Measurements from ENCODE around the gene ARRB1.

ARRB1 gene

DNA sequence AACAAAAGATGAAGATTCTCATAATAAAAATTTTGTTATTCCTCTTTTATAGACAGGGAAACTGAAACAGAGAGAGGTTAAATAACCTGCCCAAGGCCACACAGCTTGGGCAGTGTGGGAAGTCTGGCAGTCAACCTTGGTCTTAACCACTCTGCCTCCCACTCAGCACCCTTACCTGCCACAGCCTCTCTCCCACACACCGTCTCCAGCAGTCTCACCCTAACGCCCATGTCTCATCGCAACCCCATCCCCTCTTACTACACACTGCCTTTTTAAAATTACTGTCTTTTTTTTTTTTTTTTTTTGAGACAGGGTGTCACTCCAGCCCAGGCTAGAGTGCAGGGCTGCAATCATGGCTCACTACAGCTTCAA lies 25.0 kb downstream of the ARRB1 start:
- H3K9ac ChIP-seq (ENCODE audit: low read depth, low read length), result no peak overlapping the region
- H3K4me1 ChIP-seq (ENCODE audit: control insufficient read depth, insufficient read depth, low read length), result peaks cover 11% of the 10 kb centered on the region

DNA sequence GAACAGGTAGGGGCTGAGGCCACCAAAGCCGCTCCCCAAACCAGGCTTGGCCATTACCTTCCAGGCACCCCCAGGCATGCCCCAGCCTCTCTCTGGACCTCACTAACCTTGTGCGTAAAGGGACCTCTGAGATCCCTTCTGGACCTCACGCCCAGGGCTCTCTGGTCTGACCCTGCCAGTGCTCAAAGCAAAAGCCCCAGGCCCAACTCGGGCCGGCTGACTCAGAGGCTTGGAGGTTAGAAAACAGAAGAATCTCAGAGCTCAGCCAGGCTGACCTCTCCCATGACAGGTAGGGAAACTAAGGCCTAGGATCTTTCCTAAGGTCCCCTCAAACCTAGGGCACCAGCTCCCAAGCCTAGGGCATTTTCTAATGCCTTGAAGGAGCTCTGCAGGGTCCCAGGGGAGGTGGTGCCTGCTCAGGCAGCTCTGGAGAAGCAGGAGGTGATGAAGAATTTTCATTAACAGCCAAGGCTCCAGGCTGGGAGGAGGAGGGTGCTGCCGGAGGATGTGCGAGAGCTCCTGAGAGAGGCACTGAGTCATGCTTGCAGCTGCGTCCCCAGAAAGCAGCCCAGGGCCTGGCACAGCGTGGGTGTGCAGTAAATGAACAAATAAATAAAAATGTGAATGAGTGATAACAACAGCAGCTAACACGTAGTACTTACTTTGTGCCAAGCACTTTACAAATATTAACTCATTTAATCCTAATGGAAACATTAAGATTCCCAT lies 25.6 kb downstream of the ARRB1 start:
- Histone ChIP-seq H3K4me3 (ENCODE audit: low read depth, low read length) (no peak overlapping the region), H3K4me1 (ENCODE audit: control insufficient read depth, insufficient read depth, low read length) (peaks cover 11% of the 10 kb centered on the region), H3K9ac (ENCODE audit: low read depth, low read length) (no peak overlapping the region), H3K9me3 (ENCODE audit: control insufficient read depth, insufficient read depth, low read length) (no peaks in the 10 kb centered on the region), H3K36me3 (ENCODE audit: control insufficient read depth, insufficient read depth, low read length) (no peaks in the 10 kb centered on the region), H3K27me3 (ENCODE audit: control insufficient read depth, insufficient read depth, low read length) (no peaks in the 10 kb centered on the region)

More for the DNA sequence above, 25.0 kb downstream of the ARRB1 start:
- Histone ChIP-seq H3K27me3 (ENCODE audit: control insufficient read depth, insufficient read depth, low read length) (no peaks in the 10 kb centered on the region), H3K9me3 (ENCODE audit: control insufficient read depth, insufficient read depth, low read length) (no peaks in the 10 kb centered on the region), H3K4me3 (ENCODE audit: low read depth, low read length) (no peak overlapping the region), H3K36me3 (ENCODE audit: control insufficient read depth, insufficient read depth, low read length) (no peaks in the 10 kb centered on the region)

DNA sequence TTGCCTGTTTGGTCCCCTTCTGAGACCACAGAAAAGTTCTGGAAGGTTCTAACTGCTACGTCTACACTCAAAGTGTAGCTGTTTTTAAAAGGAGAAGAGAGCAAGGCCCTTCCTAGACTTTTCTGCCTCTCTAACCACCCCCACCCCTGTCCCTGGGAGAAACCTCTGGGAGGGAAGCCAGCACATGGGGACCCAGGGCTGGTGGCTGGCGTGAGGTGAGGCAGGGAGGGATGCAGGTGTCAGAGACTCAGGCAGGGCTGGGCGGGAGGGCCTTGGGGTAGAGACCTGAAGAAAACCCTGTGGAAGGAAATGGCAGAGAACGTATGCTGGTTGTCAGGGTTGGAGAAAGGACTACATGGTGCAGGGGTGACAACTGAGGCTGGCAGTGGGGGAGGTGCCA lies 26.7 kb downstream of the ARRB1 start:
- H3K9me3 ChIP-seq (ENCODE audit: control insufficient read depth, insufficient read depth, low read length), result no peaks in the 10 kb centered on the region
- H3K4me1 ChIP-seq (ENCODE audit: control insufficient read depth, insufficient read depth, low read length), result peaks cover 5% of the 10 kb centered on the region
- no peak overlapping the region for H3K4me3 ChIP-seq (ENCODE audit: low read depth, low read length)
- no peaks in the 10 kb centered on the region for H3K36me3 ChIP-seq (ENCODE audit: control insufficient read depth, insufficient read depth, low read length)
- H3K27me3 ChIP-seq (ENCODE audit: control insufficient read depth, insufficient read depth, low read length), result no peaks in the 10 kb centered on the region
- no peak overlapping the region for H3K9ac ChIP-seq (ENCODE audit: low read depth, low read length)

DNA sequence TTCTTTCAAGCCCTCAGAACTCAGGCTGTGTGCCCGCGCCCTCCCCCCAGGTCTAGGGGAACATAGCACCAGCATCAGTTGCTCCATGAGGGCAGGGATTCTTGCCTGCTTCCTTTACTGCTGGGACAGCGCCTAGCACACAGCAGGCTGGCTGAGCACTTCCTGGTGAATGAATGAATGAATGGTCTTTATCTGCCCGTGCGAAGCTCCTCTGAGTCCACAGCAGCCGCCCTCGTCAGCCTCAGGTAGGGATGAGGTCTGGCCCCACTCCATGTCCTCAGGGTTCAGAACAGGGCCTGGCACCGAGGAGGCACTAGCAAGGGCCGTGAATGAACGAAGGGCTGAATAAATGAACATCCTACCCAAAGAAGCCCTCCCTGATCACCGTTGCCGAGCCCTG lies 27.3 kb downstream of the ARRB1 start:
- Histone ChIP-seq H3K9me3 (ENCODE audit: control insufficient read depth, insufficient read depth, low read length) (no peaks in the 10 kb centered on the region), H3K9ac (ENCODE audit: low read depth, low read length) (no peak overlapping the region), H3K27me3 (ENCODE audit: control insufficient read depth, insufficient read depth, low read length) (no peaks in the 10 kb centered on the region), H3K4me1 (ENCODE audit: control insufficient read depth, insufficient read depth, low read length) (peaks cover 5% of the 10 kb centered on the region), H3K36me3 (ENCODE audit: control insufficient read depth, insufficient read depth, low read length) (no peaks in the 10 kb centered on the region), H3K4me3 (ENCODE audit: low read depth, low read length) (no peak overlapping the region)

DNA sequence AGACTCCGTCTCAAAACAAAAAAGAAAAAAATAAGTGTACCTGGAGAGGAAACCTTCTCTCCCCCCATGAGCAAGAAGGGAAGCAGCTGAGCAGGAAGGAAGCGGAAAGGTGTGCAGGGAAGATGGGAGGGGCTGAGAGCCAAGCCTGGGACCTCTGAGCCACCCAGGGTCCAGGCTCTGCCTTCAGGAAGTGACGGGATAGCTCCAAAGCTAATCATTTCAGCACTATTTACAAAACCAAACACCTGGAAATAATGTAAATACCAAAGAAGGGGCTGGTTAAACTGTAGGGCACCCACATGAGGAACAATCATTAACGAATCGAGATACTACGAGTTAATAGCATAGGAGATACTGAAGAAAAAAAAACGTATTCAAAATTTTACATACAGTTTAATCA lies 27.9 kb downstream of the ARRB1 start:
- peaks cover 5% of the 10 kb centered on the region for H3K4me1 ChIP-seq (ENCODE audit: control insufficient read depth, insufficient read depth, low read length)
- H3K9ac ChIP-seq (ENCODE audit: low read depth, low read length), result no peak overlapping the region
- no peaks in the 10 kb centered on the region for H3K36me3 ChIP-seq (ENCODE audit: control insufficient read depth, insufficient read depth, low read length)
- no peaks in the 10 kb centered on the region for H3K27me3 ChIP-seq (ENCODE audit: control insufficient read depth, insufficient read depth, low read length)
- H3K4me3 ChIP-seq (ENCODE audit: low read depth, low read length), result no peak overlapping the region
- no peaks in the 10 kb centered on the region for H3K9me3 ChIP-seq (ENCODE audit: control insufficient read depth, insufficient read depth, low read length)

DNA sequence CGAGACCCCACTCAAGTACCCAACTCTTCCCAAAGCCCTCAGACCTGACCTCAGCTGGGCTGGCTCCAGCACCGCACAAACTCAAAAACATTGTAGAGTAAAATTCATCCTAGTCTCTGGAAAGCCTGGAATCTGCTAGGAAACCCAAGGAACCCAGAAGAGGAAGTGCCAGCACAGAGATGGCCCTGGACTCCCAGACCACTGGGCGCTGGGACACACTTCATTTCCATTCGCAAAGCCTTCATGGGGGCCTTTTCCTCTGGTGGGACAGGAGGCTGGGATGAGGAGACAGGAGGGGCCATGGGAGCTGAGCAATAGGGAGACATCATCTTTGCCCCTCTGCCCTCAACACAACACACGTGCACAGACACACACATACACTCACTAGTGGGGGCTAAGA lies 30.8 kb downstream of the ARRB1 start:
- H3K9me3 ChIP-seq (ENCODE audit: control insufficient read depth, insufficient read depth, low read length), result no peaks in the 10 kb centered on the region
- H3K9ac ChIP-seq (ENCODE audit: low read depth, low read length), result no peak overlapping the region
- H3K4me1 ChIP-seq (ENCODE audit: control insufficient read depth, insufficient read depth, low read length), result peaks cover 7% of the 10 kb centered on the region
- peaks cover 2% of the 10 kb centered on the region for H3K36me3 ChIP-seq (ENCODE audit: control insufficient read depth, insufficient read depth, low read length)
- H3K27me3 ChIP-seq (ENCODE audit: control insufficient read depth, insufficient read depth, low read length), result no peaks in the 10 kb centered on the region
- H3K4me3 ChIP-seq (ENCODE audit: low read depth, low read length), result no peak overlapping the region

DNA sequence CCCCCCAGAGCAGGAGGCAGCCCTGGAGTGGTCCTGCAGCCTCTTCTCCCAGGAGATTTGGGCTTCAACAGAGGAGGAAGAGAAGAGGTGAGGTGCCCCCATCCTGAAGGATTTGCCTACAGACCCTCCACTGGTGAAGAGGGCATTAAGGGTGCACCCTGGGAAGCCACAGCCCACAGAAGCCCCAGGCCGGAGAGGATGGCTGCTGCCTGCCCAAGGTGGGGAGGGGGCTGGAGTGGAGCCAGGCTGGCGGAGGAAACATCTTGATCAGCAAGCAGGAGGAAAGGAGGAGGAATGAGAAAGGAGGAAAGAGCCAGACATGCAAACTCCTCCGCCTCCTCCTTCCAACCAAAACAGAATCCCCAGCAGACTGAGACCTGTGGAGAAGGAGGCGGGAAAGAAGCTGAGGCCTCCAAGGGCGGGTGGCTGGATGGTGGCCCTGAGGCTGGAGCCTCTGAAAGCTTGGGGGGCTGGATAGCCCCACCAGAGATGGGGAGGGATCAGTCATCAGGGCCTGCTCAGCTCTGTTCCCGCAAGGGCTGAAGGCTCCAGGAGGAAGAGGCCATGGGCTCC lies 31.3 kb downstream of the ARRB1 start:
- Histone ChIP-seq H3K4me3 (ENCODE audit: low read depth, low read length) (no peak overlapping the region), H3K9me3 (ENCODE audit: control insufficient read depth, insufficient read depth, low read length) (no peaks in the 10 kb centered on the region), H3K4me1 (ENCODE audit: control insufficient read depth, insufficient read depth, low read length) (peaks cover 7% of the 10 kb centered on the region), H3K9ac (ENCODE audit: low read depth, low read length) (no peak overlapping the region), H3K36me3 (ENCODE audit: control insufficient read depth, insufficient read depth, low read length) (peaks cover 2% of the 10 kb centered on the region), H3K27me3 (ENCODE audit: control insufficient read depth, insufficient read depth, low read length) (no peaks in the 10 kb centered on the region)

DNA sequence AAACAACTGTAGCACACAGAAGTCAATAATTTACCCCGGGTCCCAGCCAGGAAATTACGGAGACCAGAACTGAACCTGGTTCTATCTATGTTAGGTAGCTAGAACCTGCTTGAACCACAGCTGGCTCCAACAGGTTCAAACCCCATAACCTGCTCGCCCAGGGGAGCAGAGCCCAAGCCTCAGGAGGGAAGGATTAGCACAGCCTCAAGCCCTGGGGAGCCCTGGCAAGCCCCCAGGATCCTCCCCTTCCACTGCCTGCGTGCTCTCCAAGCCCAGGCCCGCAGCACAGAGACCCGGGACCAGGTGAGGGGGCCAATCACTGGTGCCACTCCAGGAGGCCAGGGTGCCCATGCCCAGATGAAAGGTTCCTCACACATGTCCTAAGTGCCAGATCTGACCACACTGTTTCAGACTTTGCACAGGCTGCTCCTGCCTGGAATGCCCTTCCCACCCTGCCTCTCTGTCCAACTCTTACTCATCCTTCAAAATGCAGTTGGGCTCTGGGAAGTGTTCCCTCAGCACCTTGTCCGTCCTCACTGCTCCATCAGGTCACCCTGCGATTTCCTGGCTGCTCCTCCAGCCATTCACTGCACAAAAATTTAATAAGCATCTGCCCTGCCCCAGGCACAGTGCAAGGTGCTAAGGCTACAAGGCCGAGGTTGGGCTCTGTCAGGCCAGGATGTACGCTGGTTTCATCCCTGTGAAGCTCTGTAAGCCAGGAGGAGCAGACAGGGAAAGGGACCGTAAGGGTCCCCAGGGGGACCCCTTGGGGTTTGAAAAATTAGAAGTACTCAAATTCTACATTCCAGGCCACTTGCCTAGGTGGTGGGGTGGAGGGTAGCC lies 32.2 kb downstream of the ARRB1 start:
- Histone ChIP-seq H3K4me1 (ENCODE audit: control insufficient read depth, insufficient read depth, low read length) (peaks cover 7% of the 10 kb centered on the region), H3K4me3 (ENCODE audit: low read depth, low read length) (no peak overlapping the region), H3K27me3 (ENCODE audit: control insufficient read depth, insufficient read depth, low read length) (no peaks in the 10 kb centered on the region), H3K9ac (ENCODE audit: low read depth, low read length) (no peak overlapping the region), H3K9me3 (ENCODE audit: control insufficient read depth, insufficient read depth, low read length) (no peaks in the 10 kb centered on the region), H3K36me3 (ENCODE audit: control insufficient read depth, insufficient read depth, low read length) (peaks cover 2% of the 10 kb centered on the region)

DNA sequence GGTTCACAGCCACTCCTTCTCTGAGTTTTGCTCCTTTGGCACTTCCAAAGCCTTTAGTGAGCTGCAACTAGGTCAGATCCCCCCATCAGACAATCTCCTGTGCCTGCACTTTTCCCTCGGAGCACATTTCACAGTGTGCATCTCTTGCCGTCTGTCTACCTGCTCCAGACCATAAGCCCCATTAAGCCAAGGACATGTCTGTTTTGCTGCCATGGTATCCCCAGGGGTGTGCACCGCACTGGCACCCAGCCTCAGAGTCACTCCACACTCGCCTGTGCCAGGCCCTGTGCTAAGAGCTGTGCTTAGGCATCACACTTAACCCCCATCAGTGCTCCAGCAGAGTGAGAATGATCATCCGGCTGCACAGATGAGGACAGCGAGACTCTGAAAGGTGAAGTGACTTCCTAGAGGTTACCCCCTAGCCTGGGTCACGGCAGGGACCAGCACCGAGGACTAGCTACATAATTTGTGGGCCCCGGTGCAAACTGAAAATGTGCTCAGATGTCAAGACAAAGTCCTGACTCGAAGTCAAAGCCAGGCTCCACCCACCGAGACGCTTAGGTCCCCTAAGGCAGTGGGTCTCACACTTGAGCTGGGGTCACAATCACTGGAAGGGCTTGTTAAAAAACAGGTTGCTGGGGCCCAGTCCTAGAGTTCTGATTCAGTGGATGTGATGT lies 33.9 kb downstream of the ARRB1 start:
- Histone ChIP-seq H3K4me1 (ENCODE audit: control insufficient read depth, insufficient read depth, low read length) (peaks cover 2% of the 10 kb centered on the region), H3K9me3 (ENCODE audit: control insufficient read depth, insufficient read depth, low read length) (no peaks in the 10 kb centered on the region), H3K27me3 (ENCODE audit: control insufficient read depth, insufficient read depth, low read length) (no peaks in the 10 kb centered on the region), H3K9ac (ENCODE audit: low read depth, low read length) (no peak overlapping the region), H3K4me3 (ENCODE audit: low read depth, low read length) (no peak overlapping the region), H3K36me3 (ENCODE audit: control insufficient read depth, insufficient read depth, low read length) (peaks cover 2% of the 10 kb centered on the region)

DNA sequence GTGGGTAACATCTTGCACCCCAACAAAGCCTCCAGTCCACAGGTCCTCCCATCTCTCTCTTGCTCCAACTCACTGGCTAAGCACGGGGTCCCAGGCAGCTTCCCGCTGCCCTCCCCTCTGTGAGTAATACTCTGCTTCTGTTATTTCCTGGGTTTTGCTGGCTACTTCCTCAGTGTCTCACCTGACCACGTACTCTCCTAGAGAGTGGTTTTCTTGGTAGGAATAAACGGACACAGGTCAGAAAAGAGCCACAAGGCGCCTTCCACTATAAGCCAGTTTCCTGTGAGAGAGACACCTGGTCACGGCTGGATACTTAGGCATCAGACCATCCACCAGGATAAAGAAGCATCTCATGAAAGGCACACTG lies 36.0 kb downstream of the ARRB1 start:
- H3K9me3 ChIP-seq (ENCODE audit: control insufficient read depth, insufficient read depth, low read length), result no peaks in the 10 kb centered on the region
- H3K9ac ChIP-seq (ENCODE audit: low read depth, low read length), result no peak overlapping the region
- peaks cover 2% of the 10 kb centered on the region for H3K36me3 ChIP-seq (ENCODE audit: control insufficient read depth, insufficient read depth, low read length)
- no peaks in the 10 kb centered on the region for H3K27me3 ChIP-seq (ENCODE audit: control insufficient read depth, insufficient read depth, low read length)
- H3K4me1 ChIP-seq (ENCODE audit: control insufficient read depth, insufficient read depth, low read length), result peaks cover 2% of the 10 kb centered on the region
- H3K4me3 ChIP-seq (ENCODE audit: low read depth, low read length), result no peak overlapping the region

DNA sequence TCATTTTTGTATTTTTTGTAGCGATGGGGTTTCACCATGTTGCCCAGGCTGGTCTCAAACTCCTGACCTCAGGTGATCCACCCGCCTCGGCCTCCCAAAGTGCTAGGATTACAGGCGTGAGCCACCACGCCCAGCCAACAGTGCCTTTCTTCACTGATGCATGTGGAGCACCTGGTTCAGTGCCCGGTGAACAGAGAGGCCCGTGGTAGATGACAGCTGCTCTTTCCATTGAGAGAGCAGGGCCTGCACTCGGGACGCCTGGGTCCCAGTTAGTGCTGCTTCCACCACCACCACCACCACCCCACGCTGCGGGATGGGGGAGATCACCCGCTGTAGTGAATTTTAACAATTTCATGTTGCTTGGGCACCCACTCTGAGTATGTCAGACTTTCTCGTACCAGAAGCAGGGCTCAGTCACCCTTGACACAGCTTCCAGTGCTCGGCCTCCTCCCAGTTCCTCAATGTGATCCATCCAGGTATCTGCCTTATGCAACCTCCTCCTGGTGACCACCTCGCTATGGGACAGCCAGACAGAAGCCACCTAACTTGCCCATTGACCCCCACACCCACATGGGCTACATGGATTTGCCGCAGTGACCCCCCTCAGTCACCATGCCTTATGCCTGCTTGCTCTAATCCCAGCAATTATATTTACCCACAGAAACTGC lies 36.6 kb downstream of the ARRB1 start:
- Histone ChIP-seq H3K27me3 (ENCODE audit: control insufficient read depth, insufficient read depth, low read length) (no peaks in the 10 kb centered on the region), H3K4me1 (ENCODE audit: control insufficient read depth, insufficient read depth, low read length) (peaks cover 2% of the 10 kb centered on the region), H3K9me3 (ENCODE audit: control insufficient read depth, insufficient read depth, low read length) (no peaks in the 10 kb centered on the region), H3K4me3 (ENCODE audit: low read depth, low read length) (no peak overlapping the region), H3K9ac (ENCODE audit: low read depth, low read length) (no peak overlapping the region), H3K36me3 (ENCODE audit: control insufficient read depth, insufficient read depth, low read length) (peaks cover 2% of the 10 kb centered on the region)
